CD4-positive, alpha-beta T cell treated with Interleukin-10 for 1 hour (primary cell): ENCODE measurements around the gene ZP2.
"Not testable (repeated sequence)": the region's sequence is repeated elsewhere in the genome, so short reads cannot be mapped to it uniquely, and the experiment has no call there.

Experiments
- DNase-seq: peaks from one replicate; pipeline ENCODE4 v3.0.0-alpha.2; 2020

ZP2 gene

GRCh38 chr16:21211486-21211885 is at the start of gene ZP2:
TSS of gene ZP2 (minus strand) at chr16:21211574. CDS start at chr16:21211547, 27 bp downstream.
- DNase-seq = no peak

DNA sequence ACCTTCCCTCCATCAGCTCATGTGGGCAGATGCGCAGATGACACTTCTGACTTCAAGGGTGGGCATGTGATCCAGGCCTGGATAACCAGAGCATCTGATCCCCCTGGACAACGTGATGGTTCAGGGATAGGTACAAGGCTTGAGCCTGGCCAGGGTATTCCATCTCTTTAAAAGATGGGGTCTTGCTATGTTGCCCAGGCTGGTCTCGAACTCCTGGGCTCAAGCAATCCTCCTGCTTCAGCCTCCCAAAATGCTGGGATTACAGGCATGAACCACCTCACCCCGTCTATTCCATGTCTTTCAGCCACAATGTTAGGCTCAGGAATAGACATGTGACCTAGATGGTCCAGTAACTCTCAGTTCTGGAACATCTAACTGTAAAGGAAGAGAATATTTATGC is 45.9 kb upstream of the ZP2 start:
- DNase-seq = no peak

DNA sequence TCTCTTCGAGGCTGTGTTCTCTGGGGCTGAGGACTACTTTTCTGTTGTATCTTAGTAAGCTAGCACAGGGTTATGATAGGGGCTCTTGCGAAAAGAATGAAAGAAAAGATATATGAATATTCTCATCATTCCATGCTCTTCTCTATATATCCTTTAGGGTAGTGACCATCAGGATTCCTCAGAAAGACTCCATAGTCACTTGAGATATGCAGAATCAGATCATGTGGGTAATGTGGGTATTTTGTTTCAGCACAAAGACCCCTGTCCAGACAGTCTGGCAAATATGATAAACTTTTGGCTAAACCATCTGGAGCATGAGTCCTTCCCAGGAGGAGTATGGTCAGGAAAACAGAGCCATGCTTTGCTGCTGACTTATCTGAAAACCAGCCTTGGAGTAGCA is 45.3 kb upstream of the ZP2 start:
- no peak for DNase-seq

GRCh38 chr16:21253470-21253869 is 42.1 kb upstream of the ZP2 start:
- DNase-seq = no peak

GRCh38 chr16:21250072-21250923 is 38.9 kb upstream of the ZP2 start:
- no peak for DNase-seq

GRCh38 chr16:21248179-21248578 is 36.8 kb upstream of the ZP2 start:
- not testable (repeated sequence) for DNase-seq

DNA sequence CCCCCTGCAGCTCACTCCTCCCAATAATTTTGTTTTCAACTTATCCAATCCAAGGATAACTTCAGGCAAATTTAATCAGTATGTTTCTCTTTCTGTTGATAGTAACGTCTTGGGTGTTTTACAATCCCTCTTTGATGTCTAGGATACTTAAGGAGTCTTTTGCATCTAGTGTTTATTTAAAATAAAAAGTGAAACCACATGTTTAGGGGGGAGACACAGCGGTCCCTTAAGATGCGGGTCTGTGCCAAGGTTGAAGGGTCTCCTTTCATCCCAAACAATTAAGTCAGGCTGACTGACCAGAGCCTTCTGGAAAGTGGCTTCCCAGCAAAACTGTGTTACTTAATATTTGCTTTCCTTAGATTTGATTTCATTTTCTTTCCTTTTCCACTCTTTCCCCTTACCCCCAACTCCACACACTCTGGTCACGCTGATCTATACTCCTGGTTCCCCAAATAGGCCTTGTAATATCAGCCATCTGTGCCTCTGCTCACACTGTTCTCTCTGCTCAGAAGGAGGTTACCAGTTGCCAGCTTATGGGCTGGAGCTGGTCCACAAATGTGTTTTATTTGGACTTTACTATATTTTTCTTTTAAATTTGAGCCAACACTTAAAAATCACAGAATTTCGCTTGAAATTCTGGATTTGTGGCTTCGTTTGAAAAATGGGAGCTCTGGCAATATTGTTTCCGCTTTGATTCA is 33.3 kb upstream of the ZP2 start:
- no peak for DNase-seq

DNA sequence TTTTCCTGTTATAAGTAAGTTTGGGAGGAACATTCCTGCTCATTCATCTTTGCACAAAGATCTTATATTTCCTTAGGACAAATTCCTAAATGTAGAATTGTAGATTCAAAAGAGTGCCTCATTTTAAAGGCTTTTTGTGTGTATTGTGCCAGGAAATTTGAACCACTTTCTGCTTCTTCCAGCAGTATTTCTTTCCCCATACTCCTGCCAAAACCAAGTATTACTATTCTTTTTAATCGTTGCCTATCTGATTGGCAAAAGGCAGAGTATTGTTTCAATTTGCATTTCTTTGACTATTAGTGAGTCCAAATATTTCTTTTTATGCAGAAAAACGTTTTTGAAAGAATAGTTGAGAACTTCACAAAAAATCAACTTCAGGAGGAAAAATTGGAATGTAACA is 31.4 kb upstream of the ZP2 start:
- DNase-seq = no peak

- DNase-seq = no peak
Measured at GRCh38 chr16:21239646-21240045, 28.3 kb upstream of the ZP2 start.

DNA sequence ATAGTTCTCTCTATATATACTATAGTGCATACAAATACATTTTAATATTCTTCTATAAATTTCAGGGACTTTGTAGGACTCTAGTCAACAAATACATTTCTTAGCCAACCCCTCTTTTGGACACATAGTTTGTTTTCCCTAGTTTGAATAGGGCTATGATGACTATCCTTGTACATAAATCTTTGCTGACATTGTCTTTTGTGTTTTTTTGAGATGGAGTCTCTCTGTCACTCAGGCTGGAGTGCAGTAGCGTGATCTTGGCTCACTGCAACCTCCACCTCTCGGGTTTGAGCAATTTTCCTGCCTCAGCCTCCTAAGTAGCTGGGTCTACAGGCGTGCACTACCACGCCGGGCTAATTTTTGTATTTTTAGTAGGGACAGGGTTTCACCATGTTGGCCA is 25.5 kb upstream of the ZP2 start:
- DNase-seq = no peak

DNA sequence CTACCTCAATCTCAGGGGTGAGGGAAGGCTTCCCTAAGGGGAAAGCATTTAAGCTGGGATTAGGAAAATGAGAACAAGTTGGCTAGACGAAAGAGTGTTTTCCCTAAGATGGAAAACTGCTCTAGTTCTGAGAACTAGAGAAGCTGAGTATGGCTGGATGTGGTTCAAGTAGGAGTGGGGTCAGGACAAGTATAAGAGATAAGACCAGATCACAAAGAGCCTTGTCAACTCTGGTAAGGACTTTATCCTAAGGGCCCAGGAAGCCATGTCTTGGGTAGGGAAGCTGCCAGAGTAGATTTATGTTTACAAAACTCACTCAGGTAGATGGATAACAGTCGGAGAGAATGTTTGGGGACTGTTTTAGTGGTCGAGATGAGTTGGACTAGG is 23.8 kb upstream of the ZP2 start:
- no peak for DNase-seq

GRCh38 chr16:21233521-21234150 is 22.3 kb upstream of the ZP2 start, which contains the start of gene ANKS4B:
TSS of gene ANKS4B (plus strand) at chr16:21233699. CDS start at chr16:21233738, 39 bp downstream.
- DNase-seq = no peak

DNA sequence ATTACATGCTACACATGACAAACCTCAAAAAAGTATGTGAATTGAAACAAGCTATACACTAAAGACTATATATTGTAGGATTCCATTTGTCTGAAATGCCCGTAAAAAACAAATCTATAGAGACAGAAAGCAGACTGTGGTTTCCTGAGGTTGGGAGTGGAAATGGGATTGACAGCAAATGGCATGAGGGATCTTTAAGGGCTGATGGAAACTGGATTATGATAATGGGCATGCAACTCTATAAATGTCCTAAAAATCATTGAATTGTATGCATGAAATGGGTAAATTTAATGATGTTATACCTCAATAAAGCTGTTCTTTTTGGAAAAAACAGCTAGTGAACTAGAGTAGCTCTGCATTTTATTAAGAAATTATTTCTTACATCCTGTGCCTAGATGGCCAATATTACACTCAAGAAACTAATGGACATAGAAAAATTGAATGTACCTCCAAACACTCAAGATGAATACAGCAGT is 21.7 kb upstream of the ZP2 start:
- no peak for DNase-seq

- DNase-seq = no peak
Measured at GRCh38 chr16:21228361-21228872, 17.0 kb upstream of the ZP2 start.

DNA sequence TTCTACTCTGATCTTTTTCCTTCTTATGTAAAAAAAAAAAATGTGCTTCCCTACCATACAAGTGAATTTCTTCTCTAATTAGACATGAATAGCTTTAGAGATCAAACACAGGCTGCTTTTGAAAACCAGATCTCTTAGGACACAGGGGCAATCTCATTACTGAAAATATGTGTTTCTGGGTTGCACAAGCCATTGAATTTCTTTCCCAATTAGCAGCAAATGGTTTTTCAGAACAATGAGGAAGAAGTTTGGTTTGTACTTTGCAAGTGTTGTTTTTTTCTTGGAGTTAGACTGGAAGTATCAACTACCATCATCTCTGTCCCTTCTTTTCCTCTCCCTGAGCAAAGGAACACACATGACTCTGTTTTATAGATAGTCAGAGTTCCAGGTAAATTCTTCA is 16.5 kb upstream of the ZP2 start:
- DNase-seq = no peak

DNA sequence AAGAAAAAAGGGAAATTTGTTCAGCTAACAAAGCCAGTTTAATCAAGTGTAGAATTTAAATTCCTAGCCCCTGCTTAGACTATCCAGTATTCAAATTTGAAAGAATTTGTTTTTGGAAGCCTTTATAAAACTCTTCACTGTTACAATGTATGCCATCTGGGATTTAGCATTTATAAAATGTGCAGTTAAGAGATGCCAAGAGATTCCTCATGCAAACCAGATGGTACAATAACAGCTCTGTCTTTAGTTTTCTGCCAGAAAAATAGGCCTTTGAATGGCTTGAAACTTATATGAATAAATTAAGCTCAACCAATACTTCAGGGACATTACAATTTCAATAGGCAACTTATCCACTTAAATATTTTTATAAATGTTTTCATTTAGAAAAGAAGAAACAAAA is 15.4 kb upstream of the ZP2 start:
- DNase-seq = no peak

DNA sequence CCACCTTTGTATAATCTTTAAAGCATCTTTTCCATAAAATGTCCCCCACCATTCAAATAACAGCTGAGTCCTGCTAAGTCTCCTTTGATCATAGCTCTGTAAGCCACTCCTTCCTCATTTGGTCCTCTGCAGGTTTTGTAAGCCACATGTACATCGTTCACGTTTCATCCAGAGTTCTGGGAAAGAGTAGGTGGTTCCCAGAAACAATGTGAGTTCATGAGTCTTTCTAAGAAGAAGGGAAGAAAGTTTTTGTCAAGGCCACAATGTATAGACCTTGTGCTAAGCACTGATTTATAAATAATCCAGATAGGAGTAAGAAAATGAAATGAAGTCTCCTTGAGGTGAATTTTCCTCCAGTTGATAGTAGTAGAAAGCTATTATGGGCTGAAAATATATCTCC is 13.4 kb upstream of the ZP2 start:
- no peak for DNase-seq

DNA sequence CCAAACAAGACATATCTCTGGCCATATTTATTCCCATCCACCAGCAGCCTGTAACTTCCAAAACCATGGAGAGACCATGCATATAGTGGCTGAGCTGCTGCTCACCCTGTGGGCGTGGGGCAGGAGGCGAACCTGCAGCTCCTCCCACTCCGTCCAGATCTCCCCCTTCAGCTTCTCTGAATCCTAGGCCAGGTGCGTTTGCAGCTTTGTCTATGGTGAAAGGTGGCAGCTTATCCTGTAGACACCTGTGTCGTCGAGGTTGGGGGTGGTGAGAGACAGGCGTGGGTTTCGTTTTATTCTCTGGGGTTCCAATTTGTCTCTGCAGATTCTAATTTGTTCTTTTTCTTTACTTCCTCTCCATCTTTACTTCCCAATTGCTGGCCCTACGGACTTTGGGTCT is 12.4 kb upstream of the ZP2 start:
- no peak for DNase-seq

DNA sequence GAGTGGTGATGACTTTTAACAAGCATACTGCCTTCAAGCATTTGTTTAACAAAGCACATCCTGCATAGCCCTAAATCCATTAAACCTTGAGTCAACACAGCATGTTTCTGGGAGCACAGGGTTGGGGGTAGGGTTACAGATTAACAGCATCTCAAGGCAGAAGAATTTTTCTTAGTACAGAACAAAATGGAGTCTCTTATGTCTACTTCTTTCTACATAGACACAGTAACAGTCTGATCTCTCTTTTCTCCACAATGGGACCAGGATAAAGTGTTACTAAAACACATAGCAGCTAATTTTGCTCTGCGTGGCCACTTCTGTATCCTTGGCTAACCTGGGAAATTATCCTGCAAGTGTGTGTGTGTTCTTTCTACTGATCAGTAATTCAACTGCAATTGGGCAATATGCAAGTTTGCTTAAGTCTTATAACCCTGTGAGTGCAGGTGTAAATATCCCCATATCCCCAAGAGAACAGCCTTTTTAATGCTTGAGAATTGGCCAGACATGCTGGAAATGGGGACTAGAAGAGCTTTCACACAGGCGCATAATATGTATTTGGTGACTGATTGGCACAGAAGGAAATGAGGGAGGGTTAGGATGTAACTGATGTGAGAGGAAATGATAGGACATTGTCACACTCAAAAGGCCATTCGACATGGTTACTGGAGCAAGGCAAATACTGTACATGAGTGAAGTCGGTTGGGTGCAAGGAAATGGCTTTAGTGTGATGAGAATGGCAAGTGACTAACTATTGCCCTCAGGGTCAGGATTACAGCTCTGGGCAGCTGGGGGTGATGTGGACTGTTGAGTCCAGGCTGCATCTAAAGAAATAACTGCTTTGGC is 11.3 kb upstream of the ZP2 start:
- no peak for DNase-seq

DNA sequence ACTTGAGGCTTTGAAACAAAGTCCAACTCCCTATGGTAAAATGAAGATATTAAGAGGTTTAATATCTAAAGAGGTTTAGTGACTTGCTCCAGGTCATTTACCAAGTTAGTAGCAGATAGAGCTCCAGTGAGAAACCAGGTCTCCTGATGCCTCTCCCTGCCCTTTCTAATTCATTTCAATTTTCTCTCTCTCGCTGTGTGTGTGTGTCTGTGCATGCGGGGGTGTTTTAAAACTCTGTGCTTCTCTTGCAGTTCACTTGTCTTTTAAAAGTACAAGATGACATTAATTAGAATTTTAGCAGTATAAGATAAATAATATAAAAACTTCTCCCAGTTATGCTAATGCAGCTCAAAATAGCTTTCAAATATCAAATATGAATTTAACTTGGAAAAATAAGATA is 8.2 kb upstream of the ZP2 start:
- DNase-seq = no peak

DNA sequence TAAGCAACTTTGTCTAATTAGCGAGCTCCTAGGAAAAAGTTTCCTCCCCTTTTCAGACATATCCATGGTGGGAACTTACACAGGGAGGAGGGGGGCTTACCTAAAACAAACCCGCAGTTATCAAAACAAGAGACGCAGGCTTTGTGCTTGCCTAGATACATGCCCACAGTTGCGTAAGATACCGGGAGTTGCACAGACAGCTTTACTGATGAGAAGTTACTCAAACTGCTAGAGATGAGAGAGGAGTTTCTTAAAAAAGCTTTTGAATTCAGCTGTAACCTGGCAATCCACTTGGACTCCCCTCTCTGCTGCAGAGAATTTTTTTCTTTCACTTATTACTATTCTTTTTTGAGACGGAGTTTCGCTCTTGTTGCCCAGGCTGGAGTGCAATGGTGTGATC is 6.8 kb upstream of the ZP2 start:
- DNase-seq = no peak

- DNase-seq = no peak
Measured at GRCh38 chr16:21217121-21217520, 5.7 kb upstream of the ZP2 start.

DNA sequence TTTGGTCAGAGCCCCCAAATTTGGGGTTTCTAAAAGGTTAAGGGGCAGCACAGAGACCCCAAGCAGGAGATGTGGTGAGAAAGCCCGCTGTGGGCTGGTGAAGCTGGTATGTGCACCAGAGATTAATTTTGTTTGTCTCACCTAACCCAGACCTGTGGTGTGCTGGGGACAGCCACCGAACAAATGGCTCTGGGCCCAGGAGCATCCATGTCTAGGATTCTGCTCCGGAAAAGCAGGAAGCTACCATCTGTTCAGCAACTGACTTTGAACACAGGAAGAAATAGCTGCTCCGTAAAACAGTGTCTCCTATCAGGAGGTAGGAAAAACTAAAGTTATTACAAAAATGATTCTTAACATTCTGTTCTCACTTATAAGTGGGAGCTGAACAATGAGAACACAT is 2.7 kb upstream of the ZP2 start:
- DNase-seq = no peak
